SK-N-SH (cell line): ENCODE results near the gene GPR32.

Source experiments
- CHD2 ChIP-seq: fragments of 150-350 bp; IDR thresholded peaks from 2 replicates; pipeline ENCODE4 v1.6.1; 2018; ENCODE audit warnings: low read length; ENCODE audit not compliant: partially characterized antibody
- ELF1 ChIP-seq: IDR thresholded peaks from 2 replicates; pipeline ENCODE4 v1.4.0; 2012
- EP300 ChIP-seq, 2 experiments: IDR thresholded peaks; 2 replicates each; pipeline versions ENCODE4 v1.4.0 to v1.6.1; 2012; ENCODE audit warnings: borderline replicate concordance in 1 of 2, low read depth in 1 of 2, low read length in 1 of 2
- GABPA ChIP-seq: IDR thresholded peaks from 2 replicates; pipeline ENCODE4 v1.4.0; 2012; ENCODE audit warnings: low read depth, mild to moderate bottlenecking
- GATA2 ChIP-seq: sonication (generic); formaldehyde crosslinking; IDR thresholded peaks from 2 replicates; pipeline ENCODE4 v1.5.0; 2020; ENCODE audit warnings: mild to moderate bottlenecking, missing genetic modification reagents
- MXI1 ChIP-seq: IDR thresholded peaks from 2 replicates; pipeline ENCODE4 v1.6.1; 2012; ENCODE audit warnings: mild to moderate bottlenecking, low read depth, low read length, improper control_type of control experiment
- RFX5 ChIP-seq: IDR thresholded peaks from 2 replicates; pipeline ENCODE4 v1.6.1; 2012; ENCODE audit warnings: mild to moderate bottlenecking, improper control_type of control experiment, low read length
- TF ChIP-seq, protein P1 (sequence below): fragments of 150-350 bp; IDR thresholded peaks from 2 replicates; pipeline ENCODE4 v1.6.1; 2016; ENCODE audit warnings: mild to moderate bottlenecking, low read depth, low read length
- TF ChIP-seq, protein P2 (sequence below): fragments of 200-600 bp; sonication (generic); IDR thresholded peaks from 2 replicates; pipeline ENCODE4 v1.6.1; 2017; ENCODE audit warnings: antibody characterized with exemption, mild to moderate bottlenecking, moderate library complexity

DNA sequence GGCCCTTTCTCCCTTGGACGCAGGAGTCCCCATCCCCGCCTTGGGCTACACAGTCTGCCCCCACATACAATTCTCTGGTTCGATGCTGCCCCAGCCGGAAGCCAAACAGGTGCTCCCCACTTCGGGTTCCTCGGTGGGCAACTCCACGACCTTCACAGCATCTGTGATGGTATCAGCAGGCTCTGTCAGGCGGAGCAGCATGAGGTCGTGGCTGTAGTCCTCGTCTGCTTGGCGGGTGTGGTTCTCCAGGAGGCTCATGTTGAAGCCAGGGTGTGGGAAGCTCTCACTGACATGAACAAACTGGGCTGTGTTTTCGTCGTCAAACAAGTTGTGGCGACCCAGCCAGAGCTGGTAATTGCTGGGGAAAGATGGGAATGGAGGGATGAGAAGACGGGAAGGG is 49.8 kb downstream of the GPR32 start:
- TF ChIP-seq, protein P1, sequence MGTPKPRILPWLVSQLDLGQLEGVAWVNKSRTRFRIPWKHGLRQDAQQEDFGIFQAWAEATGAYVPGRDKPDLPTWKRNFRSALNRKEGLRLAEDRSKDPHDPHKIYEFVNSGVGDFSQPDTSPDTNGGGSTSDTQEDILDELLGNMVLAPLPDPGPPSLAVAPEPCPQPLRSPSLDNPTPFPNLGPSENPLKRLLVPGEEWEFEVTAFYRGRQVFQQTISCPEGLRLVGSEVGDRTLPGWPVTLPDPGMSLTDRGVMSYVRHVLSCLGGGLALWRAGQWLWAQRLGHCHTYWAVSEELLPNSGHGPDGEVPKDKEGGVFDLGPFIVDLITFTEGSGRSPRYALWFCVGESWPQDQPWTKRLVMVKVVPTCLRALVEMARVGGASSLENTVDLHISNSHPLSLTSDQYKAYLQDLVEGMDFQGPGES = no peak
- TF ChIP-seq RFX5 (no peak), MXI1 (no peak), CHD2 (no peak), ELF1 (no peak), GATA2 (CRISPR knock-in tag) (no peak), GABPA (no peak), EP300 (IDR thresholded peaks at IDR 0.05; ENCODE audit: borderline replicate concordance in 1 of 2, low read depth in 1 of 2, low read length in 1 of 2) (no peak)
- TF ChIP-seq, protein P2, sequence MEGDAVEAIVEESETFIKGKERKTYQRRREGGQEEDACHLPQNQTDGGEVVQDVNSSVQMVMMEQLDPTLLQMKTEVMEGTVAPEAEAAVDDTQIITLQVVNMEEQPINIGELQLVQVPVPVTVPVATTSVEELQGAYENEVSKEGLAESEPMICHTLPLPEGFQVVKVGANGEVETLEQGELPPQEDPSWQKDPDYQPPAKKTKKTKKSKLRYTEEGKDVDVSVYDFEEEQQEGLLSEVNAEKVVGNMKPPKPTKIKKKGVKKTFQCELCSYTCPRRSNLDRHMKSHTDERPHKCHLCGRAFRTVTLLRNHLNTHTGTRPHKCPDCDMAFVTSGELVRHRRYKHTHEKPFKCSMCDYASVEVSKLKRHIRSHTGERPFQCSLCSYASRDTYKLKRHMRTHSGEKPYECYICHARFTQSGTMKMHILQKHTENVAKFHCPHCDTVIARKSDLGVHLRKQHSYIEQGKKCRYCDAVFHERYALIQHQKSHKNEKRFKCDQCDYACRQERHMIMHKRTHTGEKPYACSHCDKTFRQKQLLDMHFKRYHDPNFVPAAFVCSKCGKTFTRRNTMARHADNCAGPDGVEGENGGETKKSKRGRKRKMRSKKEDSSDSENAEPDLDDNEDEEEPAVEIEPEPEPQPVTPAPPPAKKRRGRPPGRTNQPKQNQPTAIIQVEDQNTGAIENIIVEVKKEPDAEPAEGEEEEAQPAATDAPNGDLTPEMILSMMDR = no peak
